Stimulated activated CD4-positive, alpha-beta T cell treated with anti-CD3 and anti-CD28 coated beads, Interleukin-12 subunit alpha, Interleukin-12 subunit beta, amount 100 ng/mL, for 48 hours (primary cell): ENCODE data around the gene ABCA13.

ENCODE experiments used
- DNase-seq, 3 donors: peaks; one replicate each; pipeline ENCODE4 v3.0.0-alpha.2; 2020; ENCODE audit warnings: low read depth in 2 of 3, low spot score in 1 of 3

Gene ABCA13

GRCh38 chr7:48505466-48505865, 334.2 kb downstream of the ABCA13 start:
- no peak for DNase-seq

DNA sequence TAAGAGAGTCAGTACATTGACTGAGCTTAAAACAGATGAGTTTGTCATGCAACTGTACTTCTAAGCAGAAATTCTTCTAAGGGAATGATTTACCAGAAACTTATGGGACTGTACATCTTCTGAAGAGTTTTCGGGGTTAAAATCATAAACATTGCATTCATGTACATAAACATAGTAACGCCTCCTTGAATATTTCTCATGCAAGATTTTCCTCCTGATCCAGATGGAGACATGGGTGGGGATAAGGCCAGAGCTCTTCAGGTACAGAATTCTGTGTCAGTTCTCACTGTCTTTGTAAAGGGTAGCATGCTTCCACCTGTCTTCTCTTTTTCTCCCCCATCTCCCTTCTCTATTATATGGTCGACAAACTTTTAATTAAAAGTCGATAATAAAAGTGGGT, 335.3 kb downstream of the ABCA13 start:
- DNase-seq, result no peak

- no peak for DNase-seq
These were observed 339.8 kb downstream of the ABCA13 start for GRCh38 chr7:48511080-48511479.

DNA sequence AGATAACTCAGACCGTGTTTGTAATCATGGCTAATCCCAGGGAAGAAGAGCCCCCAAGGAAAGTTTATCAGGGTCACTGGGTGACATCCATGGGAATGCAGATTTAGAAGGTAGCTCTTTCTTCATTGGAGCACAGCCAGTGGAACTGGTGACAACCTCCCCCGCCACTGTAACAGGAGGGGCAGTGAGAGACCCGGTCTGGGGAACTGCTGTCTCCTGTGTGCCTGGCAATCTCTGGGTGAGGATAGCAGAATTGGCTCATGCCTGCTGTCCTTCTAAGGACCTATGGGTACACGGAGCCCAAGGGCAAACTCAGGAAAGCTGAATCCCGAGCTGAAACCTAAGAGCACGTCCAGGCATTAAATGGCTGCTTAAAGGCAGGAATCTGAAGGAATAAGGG, 341.6 kb downstream of the ABCA13 start:
- no peak for DNase-seq

- no peak for DNase-seq
These were observed 343.9 kb downstream of the ABCA13 start for GRCh38 chr7:48515171-48515570.

- no peak for DNase-seq
These were observed 346.8 kb downstream of the ABCA13 start for GRCh38 chr7:48518092-48518491.

GRCh38 chr7:48522692-48523091, 351.4 kb downstream of the ABCA13 start:
- no peak for DNase-seq

DNA sequence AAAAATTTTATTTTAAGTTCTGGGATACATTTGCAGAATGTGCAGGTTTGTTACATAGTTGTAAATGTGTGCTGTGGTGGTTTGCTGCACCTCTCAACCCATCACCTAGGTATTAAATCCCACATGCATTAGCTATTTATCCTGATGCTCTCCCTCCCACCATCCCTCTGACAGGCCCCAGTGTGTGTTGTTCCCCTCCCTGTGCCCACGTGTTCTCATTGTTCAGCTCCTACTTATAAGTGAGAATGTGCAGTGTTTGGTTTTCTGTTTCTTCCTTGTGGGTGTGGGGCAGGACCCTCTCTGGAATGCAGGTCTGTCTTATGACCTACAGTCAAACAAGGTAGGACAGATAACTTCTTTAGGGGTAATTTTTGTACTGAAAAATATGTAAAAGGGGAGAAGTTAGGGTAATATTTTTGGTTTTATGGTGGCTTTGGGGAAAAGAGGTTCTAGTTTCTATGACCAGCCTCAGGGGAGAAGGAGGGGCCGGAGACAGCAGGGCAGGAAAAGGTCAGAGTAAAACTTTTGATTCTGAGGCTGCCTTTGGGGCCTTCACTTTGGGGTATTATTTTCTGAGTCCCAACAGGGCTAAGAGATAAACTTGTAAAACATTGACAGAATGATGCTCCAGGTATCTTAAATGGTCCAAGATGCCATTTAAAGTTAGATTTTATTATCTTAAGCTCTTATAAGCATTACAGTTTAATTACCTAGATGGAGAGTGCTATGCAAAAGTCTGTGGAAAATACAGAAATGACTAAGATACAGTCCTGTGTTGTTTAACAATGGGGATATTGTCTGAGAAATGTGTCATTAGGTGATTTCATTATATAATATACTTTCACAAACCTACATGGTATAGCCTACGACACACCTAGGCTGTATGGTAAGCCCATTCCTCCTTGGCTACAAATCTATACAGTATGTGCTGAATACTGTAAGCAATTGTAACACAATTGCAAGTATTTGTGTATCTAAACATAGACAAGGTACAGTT, 354.8 kb downstream of the ABCA13 start:
- no peak for DNase-seq

DNA sequence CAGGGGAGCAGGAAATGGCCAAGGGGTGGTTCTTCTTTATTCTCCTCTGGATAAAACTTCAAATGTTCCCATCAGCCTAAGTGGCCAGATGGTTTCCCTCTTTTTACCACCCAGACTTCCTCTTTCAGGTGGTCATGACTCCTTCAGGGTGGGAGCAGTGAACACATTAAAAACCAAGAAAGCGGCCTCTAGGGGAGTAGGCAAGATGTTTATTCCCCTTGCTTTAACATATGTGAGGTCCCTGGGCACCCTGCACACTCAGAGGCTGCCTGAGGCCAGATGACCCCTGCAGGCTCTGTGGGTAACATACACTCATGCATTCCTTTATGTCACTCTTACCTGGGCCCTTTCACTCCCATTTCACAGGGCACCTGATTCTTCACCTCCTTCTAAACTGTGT, 357.4 kb downstream of the ABCA13 start:
- no peak for DNase-seq

GRCh38 chr7:48537561-48537960, 366.3 kb downstream of the ABCA13 start:
- DNase-seq, result no peak

GRCh38 chr7:48540746-48541145, 369.5 kb downstream of the ABCA13 start:
- DNase-seq, result no peak

DNA sequence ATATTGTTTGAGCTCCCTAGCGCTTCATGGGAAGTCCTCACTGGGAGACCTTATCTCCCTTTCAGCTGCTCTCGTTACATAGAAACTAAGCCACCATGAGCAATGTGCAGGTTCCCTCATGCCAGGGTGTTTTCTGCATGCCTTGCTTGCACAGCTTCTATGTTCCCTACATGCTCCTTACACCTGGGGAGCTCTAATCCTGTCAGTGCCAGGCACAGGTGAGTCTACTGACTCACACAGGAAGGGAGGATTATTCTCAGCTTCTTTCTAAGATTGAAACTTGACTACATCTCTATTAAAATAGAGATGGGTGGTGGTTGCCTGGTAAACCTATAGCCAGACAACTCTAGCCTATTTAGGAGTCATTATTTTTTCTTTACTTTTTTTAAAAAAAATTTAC, 377.4 kb downstream of the ABCA13 start:
- DNase-seq, result no peak

DNA sequence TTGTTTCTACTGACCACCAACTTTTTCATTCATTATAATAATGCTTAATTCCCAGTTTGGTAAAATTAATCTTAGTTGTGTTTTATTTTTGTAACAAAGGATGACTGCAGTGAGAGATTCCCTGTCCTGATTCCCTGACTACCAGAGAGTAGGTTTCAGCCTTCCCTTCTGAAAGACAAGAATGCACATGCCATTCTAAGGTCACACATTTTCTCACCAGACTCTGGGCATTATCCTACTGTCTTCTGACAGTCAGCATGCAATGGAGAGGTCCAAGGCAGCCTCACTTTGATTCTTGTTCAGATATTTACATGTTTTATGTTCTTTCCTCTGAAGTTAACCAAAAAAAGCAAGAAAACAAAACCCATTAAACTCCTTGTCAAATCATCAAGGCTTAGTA, 380.4 kb downstream of the ABCA13 start:
- DNase-seq, result no peak

GRCh38 chr7:48563334-48563733, 392.1 kb downstream of the ABCA13 start:
- no peak for DNase-seq

DNA sequence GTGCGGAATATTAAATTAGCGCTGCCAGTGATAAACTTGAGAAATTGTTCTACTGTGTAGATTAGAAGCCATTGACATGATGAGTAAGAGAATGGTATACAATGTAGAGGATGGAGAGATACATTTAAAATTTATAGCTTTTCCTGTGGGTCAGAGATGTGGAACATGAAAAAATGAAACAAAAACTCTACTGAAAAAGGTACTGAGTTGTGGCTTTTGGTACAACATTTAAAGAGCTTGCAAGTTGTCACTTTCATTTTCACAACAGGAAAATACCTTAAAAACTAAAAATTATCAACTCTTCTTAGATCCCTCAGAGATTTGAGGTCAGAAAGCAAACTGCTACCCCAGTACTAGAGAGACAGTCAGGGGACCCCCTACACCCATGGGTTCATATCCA, 404.3 kb downstream of the ABCA13 start:
- DNase-seq, result no peak

GRCh38 chr7:48587475-48587874, 416.2 kb downstream of the ABCA13 start:
- no peak for DNase-seq

DNA sequence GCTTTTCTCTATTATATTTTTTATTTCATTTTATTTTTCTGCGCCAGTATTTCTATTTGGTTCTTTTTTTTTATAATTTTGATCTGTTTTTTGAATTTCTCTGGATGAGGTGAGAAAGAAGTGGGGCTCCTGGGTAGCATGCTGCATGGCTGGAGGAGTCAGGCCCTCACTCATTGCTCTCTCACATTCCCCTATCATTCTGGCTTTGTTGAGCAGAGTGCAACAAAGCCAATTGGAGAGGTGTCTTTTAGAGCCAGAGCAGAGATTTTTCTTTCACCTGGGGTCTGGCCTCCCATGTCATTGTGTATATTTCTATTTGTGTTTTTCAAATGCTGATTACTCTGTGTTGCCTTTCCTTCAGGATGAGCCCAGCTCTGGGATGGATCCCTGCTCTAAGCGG, 423.1 kb downstream of the ABCA13 start:
- DNase-seq, result no peak

DNA sequence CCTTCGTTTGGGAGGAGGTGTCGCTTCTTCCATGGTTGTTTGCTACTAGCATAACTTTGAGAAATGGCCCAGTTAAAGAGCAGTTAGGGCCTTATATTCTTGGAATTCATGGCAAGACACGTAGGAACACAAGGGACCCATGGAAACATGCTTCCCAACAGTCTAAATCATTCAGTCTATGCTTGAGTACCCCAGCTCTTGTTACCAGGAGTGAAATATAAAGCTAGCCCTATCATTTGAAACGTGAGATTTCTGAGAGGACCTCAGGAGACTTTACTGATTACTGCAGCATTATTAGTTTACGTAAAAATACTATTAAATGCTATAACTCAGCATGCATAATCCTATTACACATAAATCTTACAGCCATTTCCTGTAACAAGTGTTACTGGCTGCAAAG, 424.5 kb downstream of the ABCA13 start:
- DNase-seq, result no peak

DNA sequence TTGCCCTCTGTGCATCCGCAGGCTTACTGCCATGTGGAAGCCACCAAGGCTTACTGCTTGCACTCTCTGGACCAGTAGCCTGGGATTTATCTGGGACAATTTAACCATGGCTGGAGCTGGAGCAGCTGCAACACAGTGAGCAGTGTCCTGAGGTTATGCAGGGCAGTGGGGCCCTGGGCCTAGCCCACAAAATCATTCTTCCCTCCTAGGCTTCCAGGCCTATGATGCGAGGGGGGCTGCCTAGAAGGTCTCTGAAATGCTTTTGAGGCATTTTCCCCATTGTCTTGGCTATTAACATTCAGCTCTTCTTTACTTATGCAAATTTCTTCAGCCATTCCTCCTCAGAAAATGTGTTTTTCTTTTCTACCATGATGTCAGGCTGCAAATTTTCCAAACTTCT, 439.4 kb downstream of the ABCA13 start:
- DNase-seq, result no peak

GRCh38 chr7:48611993-48612392, 440.7 kb downstream of the ABCA13 start:
- no peak for DNase-seq

DNA sequence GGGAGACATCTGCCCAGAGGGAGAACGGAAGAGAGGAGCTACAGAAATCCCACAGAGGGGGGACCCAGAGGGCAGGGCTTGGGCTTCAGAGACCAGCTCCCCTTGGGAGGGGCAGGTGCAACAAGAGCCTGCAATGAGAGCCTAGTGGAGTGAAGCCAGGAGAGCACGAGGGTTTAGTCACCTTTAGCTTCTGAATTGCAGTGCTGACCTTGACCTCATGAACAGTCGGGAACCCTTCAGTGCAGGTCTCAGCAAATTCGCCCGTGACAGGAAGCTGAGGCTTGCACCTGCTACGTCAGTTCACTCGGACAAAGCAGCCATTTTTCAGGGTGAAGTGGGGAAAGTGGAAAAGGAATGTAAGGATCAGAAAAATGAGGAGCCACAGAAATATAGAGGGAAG, 446.2 kb downstream of the ABCA13 start:
- DNase-seq, result no peak

- DNase-seq, result no peak
These were observed 446.7 kb downstream of the ABCA13 start for GRCh38 chr7:48617993-48618392.

DNA sequence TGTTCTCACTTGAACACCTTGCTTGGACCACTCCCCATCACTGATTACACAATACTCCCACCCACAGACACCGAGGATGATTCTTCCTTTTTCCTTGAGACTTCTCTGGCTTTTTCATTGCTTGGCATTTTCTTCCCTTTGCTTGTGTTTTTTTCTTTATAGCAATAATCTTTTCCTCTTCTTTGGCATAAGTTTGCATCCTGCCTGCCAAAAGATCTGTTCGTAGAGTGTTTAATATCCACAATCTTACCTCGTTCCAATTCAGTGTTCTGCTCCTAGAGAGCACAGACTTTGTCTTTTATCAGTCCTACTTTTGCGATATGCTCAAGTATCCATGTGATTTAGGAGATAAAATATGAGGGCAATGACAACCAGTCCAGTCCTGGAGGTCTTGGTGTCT, 449.8 kb downstream of the ABCA13 start:
- DNase-seq, result no peak
